GM18951 (cell line): Measurements from ENCODE around the gene QRFP.

Experiments
- POLR2A ChIP-seq: IDR thresholded peaks from 4 replicates; pipeline ENCODE4 v1.6.1; 2011; ENCODE audit warnings: mild to moderate bottlenecking; ENCODE audit not compliant: insufficient read length, insufficient read depth; ENCODE audit errors: extremely low read depth
- in situ Hi-C: fragments of 300-500 bp; cut with MboI; formaldehyde crosslinking; loops from one replicate; pipeline ENCODE4 v1.12.0; 2022; ENCODE audit warnings: low sequenced_read_pairs, mixed read lengths, inconsistent platforms; ENCODE audit not compliant: unreplicated experiment

The QRFP gene

DNA sequence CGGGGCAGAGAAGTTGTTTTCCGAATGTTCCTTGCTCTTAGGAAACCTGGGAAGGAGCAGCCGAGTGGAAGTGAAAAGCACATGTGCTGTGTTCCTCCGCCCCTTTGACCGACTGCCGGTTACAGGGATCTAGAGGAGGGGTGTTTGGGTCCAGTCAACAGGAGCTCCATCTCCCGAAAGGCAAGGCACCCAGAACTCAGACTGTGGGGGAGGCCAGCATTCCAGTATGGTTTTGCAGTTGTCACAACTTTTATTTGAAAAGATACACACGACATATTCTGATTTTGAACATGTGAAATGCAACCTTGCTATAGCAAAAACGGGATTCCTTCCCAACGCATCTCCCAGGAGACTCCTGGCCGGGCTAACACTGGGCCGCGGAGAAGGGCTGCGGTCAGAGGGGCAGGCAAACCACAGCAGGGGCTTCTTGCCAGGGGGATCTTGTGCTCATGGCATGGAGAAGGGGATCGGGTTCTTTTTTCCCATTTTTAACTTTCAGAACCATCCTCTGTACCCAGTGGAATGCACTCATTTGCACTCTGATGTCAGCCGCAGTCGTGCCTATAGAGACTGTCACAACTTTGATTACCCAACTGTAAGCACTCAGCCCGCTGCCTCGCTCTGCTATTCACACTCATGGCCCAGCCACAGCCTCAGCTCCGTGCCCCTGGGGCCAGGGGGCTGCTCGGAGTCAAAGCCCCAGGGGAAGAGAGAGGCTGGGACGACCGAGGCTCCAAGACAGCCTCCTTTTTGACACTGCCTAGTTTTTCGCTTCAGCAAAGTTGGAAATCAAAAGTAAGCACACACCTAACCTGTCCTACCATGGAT is 3.9 kb downstream of the QRFP start:
- in situ Hi-C loops = no loop called here
- TF ChIP-seq POLR2A = no peak

DNA sequence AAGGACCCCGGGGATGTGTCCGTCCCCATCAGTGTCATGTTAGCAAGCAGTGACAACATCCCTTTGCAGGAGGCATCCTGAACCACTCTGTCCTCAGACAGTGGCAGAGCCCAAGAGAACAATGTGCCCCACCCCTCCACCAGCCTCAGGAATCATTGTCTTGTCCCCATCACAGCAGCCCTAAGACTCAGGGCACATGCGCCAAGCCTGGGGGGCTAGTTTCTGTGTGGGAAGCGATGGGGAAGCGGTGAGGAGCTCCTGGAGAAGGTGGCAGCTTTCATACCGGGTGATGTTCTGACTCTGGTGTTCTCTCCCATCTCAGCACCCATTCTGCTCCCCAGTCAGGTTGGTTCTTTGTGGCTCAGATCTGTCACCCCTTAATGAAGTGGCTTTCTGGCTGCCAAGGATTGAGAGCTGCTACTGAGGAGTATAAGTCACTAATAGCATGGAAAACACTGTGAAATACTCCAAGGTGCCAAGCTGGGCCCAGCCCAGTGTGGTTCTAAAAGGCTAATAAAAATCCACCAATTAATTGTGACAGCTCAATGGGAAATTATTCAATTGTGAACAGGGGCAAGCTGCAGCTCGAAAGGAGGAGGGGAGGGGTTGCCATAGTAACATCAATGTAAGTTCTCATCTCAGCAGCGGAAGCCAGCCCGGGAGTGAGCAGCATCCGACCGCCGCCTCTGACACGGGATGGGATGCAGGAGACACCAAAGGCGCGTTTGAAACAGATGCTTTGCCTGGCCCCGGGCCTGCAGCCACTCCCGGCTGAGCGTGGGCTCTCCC is 4.7 kb downstream of the QRFP start:
- in situ Hi-C loops = no loop called here
- no peak for TF ChIP-seq POLR2A

DNA sequence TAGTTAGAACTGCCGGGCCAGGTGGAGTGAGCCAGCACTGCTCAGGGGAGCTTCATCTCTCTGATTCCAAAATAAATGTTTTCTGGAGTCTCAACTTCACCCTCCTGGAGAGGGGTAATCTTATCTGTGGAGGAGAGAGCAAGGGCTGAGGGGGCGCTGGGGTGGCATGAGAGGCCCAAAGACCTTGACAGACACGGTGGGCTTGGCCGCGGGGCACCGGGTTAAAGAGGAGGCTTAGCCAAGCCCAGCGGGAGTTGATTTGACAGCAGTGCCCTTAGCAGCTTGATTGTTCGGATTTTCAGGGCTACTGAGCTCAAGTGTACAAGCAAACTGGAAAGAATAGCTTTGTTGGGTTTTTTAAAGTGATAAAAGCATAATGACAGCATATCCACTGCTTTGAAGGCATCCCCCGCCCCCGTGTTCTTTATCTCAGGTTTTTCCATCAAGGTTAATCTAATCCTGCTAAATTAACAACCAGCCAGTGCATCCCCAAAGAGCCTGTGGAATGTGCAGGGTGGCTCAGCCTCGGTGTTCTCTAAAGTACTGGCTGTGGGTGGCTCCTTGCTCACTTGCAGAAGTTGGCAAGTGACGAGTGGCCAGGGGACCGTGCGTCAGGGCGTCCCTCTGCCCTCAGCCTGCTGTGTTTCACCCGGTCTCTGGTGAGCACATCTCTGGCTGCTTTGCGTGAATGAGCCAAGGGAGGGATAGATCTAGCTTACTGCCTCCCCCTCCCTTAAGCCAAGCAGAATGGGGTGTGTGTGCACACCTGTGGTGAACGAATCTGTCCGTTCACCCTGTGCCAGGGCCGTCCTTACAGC is 5.5 kb downstream of the QRFP start:
- in situ Hi-C loops = no loop called here
- no peak for TF ChIP-seq POLR2A

DNA sequence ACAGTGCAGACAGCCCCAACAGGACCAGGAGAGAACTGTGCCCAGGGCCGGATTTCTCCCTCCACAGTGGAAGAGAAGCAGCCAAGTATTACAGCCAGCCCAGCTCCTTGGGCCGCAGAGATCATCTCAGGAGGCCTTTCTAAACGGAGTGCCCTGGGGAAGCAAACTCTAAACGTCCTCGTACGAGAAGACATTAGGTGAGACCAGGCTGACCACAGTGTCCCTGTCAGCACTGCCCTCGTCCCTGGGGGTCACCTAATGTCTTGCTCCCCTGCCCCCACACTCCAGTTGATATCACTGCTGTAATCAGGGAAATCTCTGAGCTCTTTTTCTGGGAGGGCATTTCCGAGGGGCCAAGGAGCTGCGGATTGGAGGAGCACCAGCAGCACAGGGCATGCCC is 6.5 kb downstream of the QRFP start:
- TF ChIP-seq POLR2A = no peak
- in situ Hi-C loops = no loop called here

DNA sequence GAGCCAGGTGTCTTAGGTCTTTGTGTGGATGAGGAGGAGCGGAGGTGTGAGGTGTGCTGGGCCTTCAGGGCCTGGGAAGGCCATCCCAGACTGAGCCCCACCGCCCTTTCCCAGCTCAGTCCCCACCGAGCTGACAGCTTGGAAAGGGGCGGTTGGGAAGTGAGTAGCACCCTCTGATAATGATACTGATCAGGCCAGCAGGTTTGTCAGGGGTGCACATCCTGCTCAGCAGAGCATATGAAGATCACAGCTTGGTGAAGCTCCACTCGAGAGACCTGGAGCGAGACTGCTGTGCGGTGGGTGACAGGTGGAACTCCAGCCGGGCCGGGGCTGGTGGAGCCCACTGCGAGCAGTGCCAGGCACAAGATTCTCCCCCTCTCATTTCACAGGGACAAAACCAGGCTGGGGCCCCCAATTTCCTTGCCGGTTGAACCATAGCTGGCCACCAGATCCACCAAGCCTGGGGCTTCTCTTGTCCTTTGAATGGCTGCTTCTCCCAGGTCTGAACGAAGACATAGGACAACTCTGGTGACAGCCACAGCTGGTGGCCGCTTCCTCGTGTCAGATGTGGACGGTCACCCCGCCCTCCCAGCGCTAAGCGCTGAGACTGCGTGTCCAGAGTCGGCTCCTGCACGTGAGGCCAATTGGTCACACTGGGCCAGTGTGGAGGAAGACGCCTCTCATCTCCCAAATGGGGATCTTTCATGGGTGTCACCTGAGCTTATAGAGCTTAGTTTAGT is 8.3 kb downstream of the QRFP start:
- in situ Hi-C loops = no loop called here
- TF ChIP-seq POLR2A = no peak

DNA sequence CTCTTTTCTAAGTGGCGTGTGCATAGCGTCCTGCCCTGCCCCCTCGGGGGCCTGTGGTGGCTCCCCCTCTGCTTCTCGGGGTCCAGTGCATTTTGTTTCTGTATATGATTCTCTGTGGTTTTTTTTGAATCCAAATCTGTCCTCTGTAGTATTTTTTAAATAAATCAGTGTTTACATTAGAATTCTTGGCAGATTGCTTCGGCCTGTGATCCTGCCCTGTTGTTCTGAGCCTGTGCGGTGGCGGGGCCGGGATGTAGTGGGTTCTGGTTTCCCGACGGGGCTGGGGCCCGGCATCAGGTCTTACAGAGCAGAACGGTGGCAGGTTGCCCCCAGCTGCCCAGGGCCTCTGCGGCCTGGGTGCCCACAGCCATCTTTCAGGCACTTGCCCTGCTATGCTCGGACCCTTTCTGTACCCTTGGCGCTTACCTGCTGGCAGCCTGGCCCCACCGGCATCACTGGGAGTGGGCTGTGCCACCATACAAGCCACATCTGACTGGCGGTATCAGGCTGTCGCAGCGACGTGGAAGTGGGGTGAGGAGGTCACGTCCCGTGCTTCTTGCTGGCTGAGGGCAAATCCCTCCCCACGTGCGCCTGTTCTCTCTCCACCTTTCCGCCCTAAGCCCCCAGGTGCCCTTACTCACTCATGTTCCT is 9.0 kb downstream of the QRFP start:
- in situ Hi-C loops = no loop called here

DNA sequence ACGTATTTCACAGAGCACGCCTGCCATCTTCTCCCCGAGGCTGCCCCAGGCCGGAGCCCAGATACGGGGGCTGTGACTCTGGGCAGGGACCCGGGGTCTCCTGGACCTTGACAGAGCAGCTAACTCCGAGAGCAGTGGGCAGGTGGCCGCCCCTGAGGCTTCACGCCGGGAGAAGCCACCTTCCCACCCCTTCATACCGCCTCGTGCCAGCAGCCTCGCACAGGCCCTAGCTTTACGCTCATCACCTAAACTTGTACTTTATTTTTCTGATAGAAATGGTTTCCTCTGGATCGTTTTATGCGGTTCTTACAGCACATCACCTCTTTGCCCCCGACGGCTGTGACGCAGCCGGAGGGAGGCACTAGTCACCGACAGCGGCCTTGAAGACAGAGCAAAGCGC is 9.6 kb downstream of the QRFP start:
- TF ChIP-seq POLR2A = no peak
- in situ Hi-C loops = no loop called here

More for the DNA sequence above, 9.0 kb downstream of the QRFP start:
- TF ChIP-seq POLR2A = no peak

DNA sequence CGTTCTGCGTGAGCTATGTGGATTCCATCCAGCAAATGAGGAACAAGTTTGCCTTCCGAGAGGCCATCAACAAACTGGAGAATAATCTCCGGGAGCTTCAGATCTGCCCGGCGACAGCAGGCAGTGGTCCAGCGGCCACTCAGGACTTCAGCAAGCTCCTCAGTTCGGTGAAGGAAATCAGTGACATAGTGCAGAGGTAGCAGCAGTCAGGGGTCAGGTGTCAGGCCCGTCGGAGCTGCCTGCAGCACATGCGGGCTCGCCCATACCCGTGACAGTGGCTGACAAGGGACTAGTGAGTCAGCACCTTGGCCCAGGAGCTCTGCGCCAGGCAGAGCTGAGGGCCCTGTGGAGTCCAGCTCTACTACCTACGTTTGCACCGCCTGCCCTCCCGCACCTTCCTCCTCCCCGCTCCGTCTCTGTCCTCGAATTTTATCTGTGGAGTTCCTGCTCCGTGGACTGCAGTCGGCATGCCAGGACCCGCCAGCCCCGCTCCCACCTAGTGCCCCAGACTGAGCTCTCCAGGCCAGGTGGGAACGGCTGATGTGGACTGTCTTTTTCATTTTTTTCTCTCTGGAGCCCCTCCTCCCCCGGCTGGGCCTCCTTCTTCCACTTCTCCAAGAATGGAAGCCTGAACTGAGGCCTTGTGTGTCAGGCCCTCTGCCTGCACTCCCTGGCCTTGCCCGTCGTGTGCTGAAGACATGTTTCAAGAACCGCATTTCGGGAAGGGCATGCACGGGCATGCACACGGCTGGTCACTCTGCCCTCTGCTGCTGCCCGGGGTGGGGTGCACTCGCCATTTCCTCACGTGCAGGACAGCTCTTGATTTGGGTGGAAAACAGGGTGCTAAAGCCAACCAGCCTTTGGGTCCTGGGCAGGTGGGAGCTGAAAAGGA is 10.9 kb downstream of the QRFP start:
- in situ Hi-C loops = no loop called here

DNA sequence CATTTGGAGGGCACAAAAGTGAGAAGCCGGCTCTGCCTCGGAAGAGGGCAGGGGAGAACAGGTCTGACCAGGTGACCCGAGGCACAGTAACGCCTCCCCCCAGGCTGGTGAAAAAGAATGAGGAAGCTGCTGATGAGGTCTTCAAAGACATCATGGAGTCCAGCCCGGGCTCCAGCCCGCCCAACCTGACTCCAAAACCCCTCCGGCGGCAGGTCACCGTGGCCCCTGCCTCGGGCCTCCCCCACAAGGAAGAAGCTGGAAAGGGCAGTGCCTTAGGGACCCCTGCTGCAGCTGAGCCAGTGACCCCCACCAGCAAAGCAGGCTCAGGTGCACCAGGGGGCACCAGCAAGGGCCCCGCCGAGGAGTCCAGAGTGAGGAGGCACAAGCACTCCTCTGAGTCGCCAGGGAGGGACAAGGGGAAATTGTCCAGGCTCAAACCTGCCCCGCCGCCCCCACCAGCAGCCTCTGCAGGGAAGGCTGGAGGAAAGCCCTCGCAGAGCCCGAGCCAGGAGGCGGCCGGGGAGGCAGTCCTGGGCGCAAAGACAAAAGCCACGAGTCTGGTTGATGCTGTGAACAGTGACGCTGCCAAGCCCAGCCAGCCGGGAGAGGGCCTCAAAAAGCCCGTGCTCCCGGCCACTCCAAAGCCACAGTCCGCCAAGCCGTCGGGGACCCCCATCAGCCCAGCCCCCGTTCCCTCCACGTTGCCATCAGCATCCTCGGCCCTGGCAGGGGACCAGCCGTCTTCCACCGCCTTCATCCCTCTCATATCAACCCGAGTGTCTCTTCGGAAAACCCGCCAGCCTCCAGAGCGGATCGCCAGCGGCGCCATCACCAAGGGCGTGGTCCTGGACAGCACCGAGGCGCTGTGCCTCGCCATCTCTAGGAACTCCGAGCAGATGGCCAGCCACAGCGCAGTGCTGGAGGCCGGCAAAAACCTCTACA is 11.8 kb downstream of the QRFP start:
- in situ Hi-C loops = no loop called here
- TF ChIP-seq POLR2A = no peak

More for the DNA sequence above, 10.9 kb downstream of the QRFP start:
- TF ChIP-seq POLR2A = no peak

DNA sequence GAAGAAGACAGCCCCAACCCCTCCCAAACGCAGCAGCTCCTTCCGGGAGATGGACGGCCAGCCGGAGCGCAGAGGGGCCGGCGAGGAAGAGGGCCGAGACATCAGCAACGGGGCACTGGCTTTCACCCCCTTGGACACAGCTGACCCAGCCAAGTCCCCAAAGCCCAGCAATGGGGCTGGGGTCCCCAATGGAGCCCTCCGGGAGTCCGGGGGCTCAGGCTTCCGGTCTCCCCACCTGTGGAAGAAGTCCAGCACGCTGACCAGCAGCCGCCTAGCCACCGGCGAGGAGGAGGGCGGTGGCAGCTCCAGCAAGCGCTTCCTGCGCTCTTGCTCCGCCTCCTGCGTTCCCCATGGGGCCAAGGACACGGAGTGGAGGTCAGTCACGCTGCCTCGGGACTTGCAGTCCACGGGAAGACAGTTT is 12.5 kb downstream of the QRFP start:
- in situ Hi-C loops = no loop called here
- TF ChIP-seq POLR2A = no peak
